Anterior cingulate cortex (tissue), 58 donors: Measurements from ENCODE around the gene NLGN4X.

Experiments used
- DNase-seq, 58 donors: peaks; one replicate each; lab custom pipeline; 2025; lab: John Stamatoyannopoulos, UW

NLGN4X gene

DNA sequence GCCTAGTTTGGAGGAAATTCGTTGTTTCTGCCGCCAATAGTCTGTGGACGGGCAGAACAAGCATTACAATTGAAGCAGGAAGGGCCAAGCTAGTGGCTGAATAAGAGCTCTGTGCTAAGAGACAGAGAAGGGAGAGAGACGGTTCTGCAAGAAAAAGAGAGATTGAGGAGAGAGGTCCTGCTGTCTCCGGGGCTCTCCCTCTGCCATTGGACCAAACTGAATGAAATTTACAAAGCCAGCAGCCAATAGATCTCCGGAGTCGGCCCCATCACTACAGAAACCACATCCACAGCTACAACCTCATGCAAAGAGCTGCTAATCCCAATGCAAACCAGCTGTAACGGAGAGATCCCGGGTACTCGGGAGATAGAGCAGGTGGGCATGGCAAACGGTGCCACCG lies at the start of gene NLGN4X:
TSS of gene NLGN4X (minus strand) at position 148 of the 400 bp plus-strand sequence. CDS start 77,401 bp downstream, outside the sequence.
- peak in 55 of 58 donors; percentile 0 to 74 (median 34) for DNase-seq

DNA sequence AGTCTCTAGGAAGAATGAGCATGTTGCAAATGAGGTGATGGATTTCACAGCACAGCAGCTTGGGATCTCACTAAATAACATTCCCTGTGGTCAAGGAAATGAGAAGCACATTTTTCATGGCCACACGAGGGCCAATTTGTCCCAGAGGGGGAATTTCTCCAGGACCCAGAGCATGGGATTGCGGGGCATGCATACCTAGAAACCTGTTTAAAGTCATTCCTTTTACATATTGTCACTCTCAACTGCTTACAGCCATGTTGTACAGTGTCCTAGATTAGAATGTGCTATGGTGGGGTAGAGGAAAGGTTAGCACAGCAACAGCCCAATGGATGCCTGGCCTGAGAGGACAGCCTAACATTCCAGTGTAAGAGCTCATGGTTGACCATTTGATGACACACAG lies 37.4 kb upstream of the NLGN4X start:
- no peak for DNase-seq

DNA sequence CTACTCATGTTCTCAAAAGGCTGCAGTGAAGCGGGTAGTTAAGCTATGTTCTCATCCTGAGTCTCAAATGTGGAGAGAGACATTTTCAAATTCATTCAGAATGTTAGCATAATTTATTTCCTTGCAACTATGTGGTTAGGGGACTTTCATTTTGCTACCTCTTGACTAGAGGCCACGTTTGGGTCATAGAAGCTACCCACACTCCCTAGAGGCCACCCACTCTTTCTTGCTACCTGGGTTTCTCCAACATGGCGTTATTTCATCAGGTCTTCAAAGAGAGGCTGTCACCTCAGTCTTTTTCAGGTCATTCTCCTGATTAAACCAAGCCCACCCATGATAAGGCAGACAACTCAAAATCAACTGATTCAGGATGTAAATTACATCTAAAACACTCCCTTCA lies 34.3 kb upstream of the NLGN4X start:
- DNase-seq, result no peak

DNA sequence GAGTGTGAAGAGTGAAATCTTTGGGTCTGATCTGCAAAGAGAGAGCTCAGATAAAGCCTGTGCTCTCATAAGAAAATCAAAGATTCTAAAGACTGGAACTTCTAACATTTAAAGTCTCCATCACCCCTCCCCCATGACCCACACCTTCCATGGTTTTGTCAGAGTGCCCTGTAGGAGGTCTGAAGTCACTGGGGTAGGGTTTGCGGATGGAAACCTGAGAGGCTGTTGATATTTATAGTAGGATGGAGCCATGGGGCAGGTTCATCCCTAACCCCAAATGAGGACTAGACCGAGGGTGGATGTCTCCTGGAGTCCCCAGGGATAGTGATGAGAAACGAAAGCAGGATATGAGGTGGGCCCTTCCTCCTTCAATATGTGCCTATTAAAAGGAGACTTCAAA lies 28.4 kb upstream of the NLGN4X start:
- DNase-seq, result no peak

DNA sequence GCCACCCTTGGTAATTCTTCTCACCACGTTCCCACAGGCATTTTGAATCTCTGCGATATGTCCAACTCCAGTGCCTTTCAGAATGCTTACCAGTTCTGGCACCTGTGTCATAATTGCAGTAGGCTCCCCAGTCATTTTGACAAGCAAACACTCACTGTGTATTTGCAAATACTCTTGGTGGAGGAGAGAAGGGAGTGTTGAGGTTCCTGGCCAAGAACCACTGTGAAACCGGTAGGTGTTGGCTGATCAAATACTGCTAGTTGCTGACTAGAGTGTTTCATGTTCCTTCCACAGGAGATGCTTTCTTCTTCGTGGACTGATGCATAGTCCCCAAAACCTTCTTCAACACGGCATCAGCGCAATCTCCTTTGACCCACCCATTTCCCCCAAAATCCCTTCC lies 16.0 kb upstream of the NLGN4X start:
- DNase-seq, result no peak

DNA sequence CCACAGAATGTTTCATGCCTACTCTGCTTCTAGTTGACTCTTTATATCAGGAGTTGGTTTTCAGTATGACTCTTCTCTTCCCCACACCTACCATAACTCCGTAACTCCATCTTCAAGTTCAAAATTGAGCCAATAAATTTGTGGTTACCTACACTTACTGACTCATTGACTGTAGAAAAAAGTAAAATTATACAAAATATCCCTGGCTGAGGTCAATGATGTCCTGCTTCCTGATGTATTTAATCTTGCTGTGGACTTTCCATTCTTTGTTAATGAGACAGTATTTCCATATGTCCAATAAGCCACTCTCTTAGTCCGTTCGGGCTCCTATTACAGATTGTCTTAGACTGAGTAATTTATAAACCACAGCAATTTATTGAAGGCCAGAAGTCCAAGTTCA lies 9.9 kb upstream of the NLGN4X start:
- DNase-seq, result no peak

DNA sequence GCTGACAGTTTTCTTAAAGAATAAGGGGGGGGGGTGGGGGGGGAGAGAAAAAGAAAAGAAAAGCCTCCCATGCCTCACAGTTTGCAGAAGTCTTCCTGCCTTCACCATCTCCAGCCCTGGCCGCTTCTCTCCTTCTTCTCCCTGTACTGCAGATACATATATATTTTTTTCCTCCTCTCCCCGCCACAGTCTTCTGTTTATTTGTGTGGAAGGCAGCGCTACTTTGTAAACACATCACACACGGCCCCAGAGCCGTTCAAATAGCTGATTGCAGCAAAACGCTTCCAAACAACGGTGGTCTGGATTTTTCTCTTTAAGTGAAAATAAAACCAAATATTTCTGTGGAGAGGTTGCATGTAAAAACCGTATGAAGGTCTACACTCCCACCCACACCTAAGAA lies 732 bp downstream of the NLGN4X start:
- DNase-seq, result peak in 4 of 58 donors; percentile 0 to 24 (median 2)

DNA sequence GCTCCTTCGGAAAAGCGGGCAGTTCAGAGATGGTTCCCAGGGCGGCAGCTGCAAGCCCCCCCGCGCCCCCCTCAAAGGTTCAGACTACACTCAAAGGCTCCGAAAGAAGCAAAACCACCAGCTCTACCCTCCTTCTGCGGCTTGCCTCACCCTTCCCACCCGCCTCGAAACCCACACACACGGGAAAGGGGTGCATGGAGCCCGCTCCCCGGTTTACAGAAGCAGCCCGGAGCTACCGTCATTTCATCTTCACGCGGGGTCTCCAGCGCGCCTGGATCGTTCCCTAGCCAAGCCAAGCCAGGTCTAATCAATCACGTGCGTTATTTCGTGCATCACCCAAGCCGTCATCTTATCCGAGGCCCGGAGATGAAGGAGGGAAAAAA lies 1.2 kb downstream of the NLGN4X start:
- DNase-seq, result peak in 26 of 58 donors; percentile 0 to 30 (median 3)

DNA sequence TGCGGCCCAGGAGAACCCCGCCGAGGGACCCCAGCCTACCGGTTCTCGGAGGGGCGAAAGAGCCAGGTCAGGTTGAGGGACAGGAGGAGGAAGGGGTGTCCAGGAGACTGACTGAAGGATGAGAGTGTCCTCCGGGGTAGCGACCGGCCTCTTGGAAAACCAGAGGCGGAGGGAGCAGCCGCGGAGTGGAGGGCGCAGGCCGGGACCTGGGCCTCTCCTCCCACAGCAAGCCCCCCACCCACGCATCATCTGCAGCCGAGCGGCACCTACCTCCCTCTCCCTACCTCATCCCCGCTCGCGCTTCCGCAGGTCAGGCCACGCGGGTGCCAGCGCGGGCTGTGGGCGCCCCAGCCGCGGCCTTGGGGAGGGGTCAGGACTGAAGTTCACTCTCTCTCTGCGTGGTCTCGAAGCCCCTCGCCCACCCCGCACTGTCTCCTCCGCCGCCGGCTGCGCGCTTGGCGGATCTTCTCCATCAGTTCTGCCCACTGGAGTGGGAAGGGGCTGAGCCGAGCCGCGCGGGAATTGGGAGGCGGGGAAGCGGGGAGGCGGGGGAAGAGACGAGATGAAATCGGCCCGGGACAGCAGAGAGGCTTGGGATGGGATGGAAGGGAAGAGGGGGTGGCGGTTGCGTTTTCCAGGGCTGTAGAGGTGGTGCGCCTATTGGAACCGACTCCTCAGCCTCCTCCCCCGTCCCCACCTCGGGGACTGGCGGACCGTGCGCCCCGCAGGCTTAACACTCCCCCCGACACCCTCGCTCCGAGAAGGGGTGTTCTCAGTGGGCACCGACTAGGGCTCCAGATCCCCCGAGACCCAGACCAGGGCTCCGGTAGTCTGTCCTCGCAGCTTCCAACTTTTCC lies 1.8 kb downstream of the NLGN4X start:
- peak in 41 of 58 donors; percentile 0 to 61 (median 12) for DNase-seq

DNA sequence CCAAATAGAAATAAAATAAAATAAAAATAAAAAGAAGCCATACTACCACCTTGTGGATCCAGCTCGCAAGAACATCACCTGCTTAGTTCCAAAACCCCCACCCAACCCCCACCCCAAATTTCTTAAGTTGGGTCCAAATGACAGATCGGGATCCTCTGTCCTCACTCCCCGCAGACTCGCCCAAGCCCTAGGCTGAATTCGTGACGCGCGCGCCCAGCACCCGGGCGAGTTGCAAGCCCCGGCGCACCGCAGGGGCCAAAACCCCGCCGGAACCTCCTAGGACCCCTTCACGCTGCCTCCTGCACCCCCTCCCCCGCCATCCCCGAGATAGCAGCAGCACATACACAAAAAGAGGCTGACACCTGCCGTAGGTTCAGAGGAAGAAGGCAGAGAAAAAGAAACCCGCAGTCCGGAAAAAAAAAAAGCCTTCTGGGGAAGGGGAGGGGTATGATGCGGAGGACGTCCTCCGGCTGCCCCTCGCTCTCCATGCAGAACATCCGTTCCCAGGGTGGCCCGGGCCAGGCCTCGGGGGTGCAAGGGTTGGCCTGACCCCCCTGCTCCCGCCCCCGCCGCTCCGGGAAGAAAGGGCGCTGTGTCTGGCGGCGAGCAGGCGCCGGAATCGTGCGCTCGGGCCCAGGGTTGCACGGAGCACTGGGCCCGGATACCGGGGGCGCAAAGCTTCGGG lies 2.6 kb downstream of the NLGN4X start:
- DNase-seq, result peak in 51 of 58 donors; percentile 0 to 57 (median 18)

DNA sequence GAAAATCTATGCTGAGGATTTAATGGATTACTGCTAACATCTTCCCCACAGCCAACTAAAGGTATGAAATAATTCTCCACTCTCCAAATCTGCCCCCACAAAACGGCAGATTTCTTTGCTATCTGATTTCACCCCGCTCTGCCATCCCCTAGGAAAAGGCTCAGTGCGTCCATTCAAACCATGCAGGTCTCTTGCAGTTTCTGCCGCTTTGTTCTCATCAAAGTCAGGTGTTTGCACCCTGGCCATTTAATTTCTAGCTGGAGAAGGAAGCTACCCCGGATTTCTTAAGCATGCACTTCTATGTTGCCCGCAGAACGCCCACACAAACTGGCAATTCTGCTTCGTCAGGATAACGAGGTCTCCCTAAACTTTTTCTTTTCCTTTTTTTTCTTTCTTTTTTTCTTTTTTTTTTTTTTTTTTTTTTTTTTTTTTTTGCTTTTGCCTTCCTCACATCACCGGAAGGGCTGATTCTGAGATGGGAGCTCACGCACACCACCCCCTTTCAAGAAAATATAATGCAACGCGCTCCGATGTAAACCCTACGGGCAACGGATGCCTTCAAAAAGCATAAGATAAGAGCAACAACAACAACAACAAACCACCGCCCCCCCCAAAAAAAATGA lies 3.3 kb downstream of the NLGN4X start:
- DNase-seq, result peak in 6 of 58 donors; percentile 0 to 14 (median 2)

DNA sequence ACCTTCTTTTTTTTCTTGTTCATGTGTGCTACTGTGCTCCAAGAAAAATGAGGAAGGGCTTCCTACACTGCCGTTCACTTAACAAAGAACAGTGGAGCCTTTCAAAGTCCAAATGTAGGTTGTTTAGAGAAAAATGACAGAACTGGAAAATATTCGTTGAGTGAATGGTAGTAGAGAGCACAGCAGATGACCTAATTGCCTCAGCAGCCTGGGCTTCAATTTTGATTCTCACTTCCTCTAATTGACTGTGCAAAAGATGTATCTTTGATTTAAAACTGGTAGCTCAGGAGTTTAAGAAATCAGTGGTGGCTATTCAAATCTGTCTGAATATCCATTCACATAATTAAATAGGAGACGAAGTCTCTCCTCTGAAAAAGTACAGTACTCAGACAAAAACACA lies 5.2 kb downstream of the NLGN4X start:
- no peak for DNase-seq

DNA sequence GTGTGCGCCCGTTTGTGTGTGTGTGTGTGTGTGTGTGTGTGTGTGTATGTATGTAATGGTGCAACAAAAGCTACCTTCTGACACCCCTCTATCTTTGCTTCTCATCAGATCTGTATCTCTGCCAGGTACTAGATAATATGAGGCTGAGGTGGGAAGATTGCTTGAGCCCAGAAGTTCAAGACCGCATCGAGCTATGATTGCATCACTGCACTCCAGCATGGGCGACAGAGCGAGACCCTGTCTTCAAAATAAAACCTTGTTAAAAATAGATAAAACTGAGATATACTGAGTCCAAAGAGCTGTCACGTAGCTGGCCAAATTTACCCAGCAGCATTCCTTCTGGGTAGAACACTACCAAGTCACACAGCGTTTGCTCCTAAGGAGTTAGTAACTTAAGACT lies 18.4 kb downstream of the NLGN4X start:
- DNase-seq, result no peak

DNA sequence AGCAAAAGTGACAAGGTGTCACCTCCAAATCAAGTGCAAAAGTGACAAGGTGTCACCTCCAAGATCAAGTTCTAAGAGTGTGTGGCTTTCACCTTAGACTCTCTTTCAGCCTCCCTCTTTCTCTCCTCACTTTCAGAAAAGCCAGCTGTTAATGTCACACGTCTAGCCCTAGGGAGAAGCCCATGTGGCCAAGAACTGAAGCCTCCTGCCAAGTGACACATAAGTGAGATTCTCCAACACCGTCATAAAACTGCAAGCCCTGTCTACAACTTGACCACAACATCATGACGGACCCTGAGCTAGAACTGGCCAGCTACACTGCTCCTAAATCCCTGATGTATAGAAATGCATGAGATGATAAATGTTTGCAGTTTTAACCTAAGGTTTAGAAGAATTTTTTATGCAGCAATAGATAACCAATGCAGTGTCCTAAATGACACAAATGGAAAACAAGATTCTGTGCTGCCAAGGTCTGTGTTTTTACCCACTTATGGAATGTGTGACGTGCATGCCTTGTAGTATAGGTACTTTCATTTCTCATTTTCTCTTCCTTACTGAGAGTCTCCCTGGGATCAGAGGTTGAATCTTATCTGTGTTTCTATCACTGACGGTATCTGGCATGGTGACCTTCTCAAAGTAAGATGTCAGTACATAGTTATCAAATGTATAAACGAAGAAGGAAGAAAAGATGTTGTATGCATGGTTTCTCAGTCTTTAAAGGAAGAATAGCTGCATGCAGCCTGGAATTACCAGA lies 25.0 kb downstream of the NLGN4X start:
- DNase-seq, result no peak

DNA sequence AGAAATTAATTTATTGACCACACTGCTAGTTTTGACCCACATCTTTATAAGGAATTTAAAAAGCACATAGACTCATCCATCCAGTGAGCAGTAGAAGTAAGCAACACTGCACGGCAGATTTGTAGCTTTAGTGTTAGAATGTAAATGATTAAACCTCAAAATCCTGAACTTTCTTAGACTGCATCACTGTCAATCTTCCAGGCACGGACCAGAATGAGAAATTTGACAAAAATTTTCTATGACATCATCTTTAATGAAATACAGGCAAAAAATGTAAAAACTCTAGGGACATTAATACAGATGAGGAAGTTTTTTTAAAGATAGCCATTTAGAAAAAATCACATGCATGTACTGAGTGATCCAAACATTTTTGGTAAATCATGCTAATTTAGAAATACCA lies 29.2 kb downstream of the NLGN4X start:
- no peak for DNase-seq

DNA sequence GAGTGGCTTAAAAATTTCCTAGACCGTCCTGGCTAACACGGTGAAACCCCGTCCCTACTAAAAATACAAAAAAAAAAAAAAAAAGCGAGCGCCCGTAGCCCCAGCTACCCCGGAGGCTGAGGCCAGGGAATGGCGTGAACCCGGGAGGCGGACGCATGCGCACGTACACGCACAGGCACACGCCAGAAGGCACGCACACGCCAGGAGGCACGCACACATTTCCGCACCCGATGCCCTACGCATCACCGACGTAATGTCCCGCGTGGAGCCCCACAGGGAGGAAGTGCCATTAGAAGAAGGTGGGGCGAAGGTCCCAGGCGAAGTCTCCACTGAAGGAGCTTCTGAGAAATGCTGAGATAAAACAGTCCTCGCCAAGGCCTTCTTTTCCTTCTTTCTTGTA lies 41.4 kb downstream of the NLGN4X start:
- DNase-seq, result no peak

DNA sequence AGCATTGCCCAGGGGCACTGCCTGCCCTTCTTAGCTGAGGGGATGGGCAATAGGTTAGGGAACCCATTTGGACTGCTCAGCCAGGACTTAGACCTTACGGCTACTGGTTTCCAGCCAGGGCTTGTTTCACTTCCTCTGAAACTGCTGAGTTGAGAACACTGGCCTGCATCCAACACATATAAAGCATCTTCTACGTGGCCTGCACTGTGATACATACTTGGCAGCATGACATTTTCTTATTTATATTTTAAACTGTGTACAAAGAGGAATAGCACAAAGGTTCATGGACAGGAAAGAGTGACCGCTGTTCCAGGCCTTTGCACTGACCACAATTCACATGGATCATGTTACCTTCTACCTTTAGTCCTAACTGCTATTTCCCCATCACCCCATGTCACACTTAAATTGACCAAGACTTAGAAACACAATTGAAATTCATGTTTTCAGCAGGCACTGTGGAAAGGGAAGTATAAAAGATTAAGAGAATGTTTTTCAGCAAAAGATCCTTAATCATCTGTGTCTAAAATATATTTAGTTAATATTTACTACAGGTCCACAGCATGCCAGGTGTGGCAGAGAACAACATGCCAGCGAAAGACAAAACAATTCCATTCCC lies 43.7 kb downstream of the NLGN4X start:
- DNase-seq, result no peak

DNA sequence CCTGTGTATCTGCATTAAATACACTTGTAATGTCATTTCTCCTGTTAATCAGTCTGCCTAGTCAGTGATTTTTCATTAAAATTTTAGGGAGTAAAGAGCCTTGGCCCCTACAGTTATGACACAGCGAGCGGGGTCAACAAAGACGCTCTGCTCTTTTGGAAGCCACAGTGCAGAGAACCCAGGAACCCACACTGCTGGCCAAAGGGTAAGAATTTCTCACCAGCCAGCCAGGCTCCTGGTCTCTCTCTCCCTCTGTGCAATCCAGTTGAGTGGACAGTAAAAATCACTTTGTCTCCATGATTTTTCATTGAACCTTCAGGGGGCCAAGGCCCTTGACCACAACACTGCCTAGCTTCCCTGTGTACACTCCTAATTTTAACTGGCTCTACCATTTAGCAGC lies 52.8 kb downstream of the NLGN4X start:
- no peak for DNase-seq

DNA sequence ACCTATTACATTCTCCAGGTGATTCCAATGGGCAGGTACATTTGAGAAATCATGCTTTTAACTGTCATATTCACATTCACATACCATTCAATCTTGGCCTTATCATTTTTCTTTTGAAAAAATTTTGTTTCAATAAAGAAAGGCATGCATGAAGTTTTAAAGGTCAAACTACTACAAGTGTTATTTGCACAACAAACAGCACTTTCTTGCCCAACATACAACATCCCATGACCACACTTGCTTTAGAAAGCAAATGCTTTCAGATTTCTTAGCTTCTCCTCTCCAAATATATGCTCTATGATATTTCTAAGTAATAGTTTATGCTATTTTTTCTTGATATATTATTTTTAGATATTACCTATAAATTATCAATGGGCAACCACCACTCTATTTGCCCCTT lies 58.2 kb downstream of the NLGN4X start:
- no peak for DNase-seq

DNA sequence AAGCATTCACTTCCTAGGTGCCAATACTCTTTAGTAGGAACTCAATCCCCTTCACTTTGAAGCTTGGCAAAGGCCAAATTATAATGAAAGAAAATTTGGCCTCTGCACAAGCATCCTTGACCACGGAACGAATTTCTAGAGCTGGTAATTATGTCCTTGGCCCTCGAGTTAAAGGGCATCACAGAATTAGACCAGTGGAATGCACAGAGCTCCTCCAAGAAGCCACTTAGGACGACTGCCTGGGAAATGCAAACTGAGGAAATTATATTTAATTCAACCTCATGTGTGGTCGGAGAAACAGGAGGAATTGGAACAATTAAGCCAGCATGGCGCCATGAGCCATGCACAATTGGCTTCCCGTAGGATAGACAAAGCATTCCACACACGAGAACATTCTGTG lies 59.3 kb downstream of the NLGN4X start:
- DNase-seq, result no peak
